Measurements from ENCODE around the gene MET. TPM values are rescaled to one million over a fixed set of nuclear protein-coding genes. Genes with fewer than 3 reads are reported as not detected.

MET gene
- total and polyA plus RNA-seq, 2 of the 13 experiments (the other 11 are each of a cell fraction or from before 2014, with no cell fraction given), result 21.8 to 31.5 TPM

DNA sequence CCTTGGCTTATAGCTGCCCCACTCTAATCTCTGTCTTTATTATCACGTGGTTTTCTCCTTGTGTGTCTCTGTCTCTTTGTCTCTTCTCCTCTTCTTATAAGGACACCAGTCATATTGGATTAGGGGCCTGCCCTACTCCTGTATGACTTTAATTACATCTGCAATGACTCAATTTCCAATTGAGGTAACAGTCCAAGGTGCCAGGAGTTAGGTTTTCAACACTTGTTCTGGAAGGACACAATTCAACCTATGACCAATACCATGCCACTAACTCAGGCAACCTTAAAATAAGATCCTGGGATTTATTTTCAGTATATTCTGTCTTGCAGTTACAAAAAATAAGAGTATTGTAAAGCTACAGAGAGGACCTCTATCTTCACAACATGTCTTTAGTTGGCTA lies 21.6 kb upstream of the MET start (continued):
- TF ChIP-seq, protein P1, sequence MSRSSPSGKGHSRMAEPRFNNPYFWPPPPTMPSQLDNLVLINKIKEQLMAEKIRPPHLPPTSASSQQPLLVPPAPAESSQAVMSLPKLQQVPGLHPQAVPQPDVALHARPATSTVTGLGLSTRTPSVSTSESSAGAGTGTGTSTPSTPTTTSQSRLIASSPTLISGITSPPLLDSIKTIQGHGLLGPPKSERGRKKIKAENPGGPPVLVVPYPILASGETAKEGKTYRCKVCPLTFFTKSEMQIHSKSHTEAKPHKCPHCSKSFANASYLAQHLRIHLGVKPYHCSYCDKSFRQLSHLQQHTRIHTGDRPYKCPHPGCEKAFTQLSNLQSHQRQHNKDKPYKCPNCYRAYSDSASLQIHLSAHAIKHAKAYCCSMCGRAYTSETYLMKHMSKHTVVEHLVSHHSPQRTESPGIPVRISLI (CRISPR knock-in tag; IDR thresholded peaks at IDR 0.05; ENCODE audit: borderline replicate concordance), result no peak
- TF ChIP-seq TGIF2 (CRISPR knock-in tag; IDR thresholded peaks at IDR 0.05), result no peak

DNA sequence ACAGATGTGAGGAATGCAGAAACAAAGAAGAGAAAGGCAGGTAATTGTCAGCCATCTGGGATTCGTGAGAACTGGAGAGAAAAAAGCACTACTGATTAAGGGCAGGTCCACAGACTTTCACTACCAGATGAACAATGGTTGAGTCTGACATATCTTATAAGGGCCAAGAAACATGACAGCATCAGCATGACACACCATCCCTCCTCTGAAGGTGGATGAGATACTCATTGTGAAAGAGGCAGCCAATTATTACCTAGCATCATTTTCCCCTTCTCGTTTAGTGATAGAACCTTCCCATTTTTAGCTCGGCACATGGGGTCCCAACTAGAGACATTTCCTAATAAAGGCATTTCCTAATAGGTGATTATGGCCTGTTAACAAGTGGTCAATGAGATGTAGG lies 19.2 kb upstream of the MET start:
- FAIRE-seq (no peak), ATAC-seq (no peak), DNase-seq (ENCODE audit: low spot score) (no peak)
- BruUV-seq (replicated peaks), result no TSS peak
- H3K36me3 ChIP-seq (replicated peaks in 1 of 2; ENCODE audit: control insufficient read depth in 1 of 2, insufficient read depth in 2 of 2, low read length in 2 of 2), result no peaks in the 10 kb centered on the region
- POLR2A ChIA-PET, result no interaction called here
- no peaks in the 10 kb centered on the region for H3K4me1 ChIP-seq (ENCODE audit: insufficient read depth, low read length)
- H3K27ac ChIP-seq (ENCODE audit: extremely low read length, insufficient read depth, low read length), result no peak overlapping the region
- intact Hi-C loops (cut with micrococcal nuclease; ENCODE audit: unreplicated experiment) (no loop called here), in situ Hi-C loops (cut with HindIII; ENCODE audit: extremely low pct_ligation_motif_present, low pct_unique_long_range_greater_than_20kb) (no loop called here)
- CTCF ChIA-PET (ENCODE audit: low intra/inter-chr PET ratio, low total read pairs), result no interaction called here
- H2AFZ ChIP-seq (ENCODE audit: low read length), result no peak overlapping the region
- no peak overlapping the region for H3K9ac ChIP-seq (ENCODE audit: insufficient read depth, low read depth, low read length)
- 33% methylated on average over 3 of the region's 3 CpGs for WGBS (ENCODE audit: low lambda C conversion rate)
- no peaks in the 10 kb centered on the region; a peak in 1 of 5 replicates for H3K27me3 ChIP-seq (ENCODE audit: control insufficient read depth in 1 of 2, insufficient read depth in 2 of 2, low read length in 2 of 2)
- no peaks in the 10 kb centered on the region for H3K79me2 ChIP-seq (ENCODE audit: insufficient read depth, low read length)
- H3K9me3 ChIP-seq (ENCODE audit: low read length), result no peaks in the 10 kb centered on the region
- H3K4me2 ChIP-seq (ENCODE audit: low read depth, low read length), result no peak overlapping the region
- H4K20me1 ChIP-seq (ENCODE audit: insufficient read depth, low read length), result no peaks in the 10 kb centered on the region
- no peak overlapping the region for H3K4me3 ChIP-seq (replicated peaks in 1 of 3; ENCODE audit: insufficient read depth in 1 of 3, low read depth in 2 of 3, low read length in 3 of 3)
- TF ChIP-seq KAT2B (IDR thresholded peaks at IDR 0.05; ENCODE audit: borderline replicate concordance, low read depth, low read length) (no peak), NFATC3 (CRISPR knock-in tag; IDR thresholded peaks at IDR 0.05) (no peak), HOXA5 (CRISPR knock-in tag; IDR thresholded peaks at IDR 0.05) (no peak)
- TF ChIP-seq, protein P2, sequence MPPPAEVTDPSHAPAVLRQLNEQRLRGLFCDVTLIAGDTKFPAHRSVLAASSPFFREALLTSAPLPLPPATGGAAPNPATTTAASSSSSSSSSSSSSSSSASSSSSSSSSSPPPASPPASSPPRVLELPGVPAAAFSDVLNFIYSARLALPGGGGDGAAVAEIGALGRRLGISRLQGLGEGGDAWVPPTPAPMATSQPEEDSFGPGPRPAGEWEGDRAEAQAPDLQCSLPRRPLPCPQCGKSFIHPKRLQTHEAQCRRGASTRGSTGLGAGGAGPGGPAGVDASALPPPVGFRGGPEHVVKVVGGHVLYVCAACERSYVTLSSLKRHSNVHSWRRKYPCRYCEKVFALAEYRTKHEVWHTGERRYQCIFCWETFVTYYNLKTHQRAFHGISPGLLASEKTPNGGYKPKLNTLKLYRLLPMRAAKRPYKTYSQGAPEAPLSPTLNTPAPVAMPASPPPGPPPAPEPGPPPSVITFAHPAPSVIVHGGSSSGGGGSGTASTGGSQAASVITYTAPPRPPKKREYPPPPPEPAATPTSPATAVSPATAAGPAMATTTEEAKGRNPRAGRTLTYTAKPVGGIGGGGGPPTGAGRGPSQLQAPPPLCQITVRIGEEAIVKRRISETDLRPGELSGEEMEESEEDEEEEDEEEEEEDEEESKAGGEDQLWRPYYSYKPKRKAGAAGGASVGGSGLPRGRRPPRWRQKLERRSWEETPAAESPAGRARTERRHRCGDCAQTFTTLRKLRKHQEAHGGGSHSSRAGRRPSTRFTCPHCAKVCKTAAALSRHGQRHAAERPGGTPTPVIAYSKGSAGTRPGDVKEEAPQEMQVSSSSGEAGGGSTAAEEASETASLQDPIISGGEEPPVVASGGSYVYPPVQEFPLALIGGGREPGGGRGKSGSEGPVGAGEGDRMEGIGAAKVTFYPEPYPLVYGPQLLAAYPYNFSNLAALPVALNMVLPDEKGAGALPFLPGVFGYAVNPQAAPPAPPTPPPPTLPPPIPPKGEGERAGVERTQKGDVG (CRISPR knock-in tag; IDR thresholded peaks at IDR 0.05; ENCODE audit: borderline replicate concordance), result no peak
- TF ChIP-seq, protein P3, sequence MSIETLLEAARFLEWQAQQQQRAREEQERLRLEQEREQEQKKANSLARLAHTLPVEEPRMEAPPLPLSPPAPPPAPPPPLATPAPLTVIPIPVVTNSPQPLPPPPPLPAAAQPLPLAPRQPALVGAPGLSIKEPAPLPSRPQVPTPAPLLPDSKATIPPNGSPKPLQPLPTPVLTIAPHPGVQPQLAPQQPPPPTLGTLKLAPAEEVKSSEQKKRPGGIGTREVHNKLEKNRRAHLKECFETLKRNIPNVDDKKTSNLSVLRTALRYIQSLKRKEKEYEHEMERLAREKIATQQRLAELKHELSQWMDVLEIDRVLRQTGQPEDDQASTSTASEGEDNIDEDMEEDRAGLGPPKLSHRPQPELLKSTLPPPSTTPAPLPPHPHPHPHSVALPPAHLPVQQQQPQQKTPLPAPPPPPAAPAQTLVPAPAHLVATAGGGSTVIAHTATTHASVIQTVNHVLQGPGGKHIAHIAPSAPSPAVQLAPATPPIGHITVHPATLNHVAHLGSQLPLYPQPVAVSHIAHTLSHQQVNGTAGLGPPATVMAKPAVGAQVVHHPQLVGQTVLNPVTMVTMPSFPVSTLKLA (IDR thresholded peaks at IDR 0.05), result no peak
- TF ChIP-seq, protein P4, sequence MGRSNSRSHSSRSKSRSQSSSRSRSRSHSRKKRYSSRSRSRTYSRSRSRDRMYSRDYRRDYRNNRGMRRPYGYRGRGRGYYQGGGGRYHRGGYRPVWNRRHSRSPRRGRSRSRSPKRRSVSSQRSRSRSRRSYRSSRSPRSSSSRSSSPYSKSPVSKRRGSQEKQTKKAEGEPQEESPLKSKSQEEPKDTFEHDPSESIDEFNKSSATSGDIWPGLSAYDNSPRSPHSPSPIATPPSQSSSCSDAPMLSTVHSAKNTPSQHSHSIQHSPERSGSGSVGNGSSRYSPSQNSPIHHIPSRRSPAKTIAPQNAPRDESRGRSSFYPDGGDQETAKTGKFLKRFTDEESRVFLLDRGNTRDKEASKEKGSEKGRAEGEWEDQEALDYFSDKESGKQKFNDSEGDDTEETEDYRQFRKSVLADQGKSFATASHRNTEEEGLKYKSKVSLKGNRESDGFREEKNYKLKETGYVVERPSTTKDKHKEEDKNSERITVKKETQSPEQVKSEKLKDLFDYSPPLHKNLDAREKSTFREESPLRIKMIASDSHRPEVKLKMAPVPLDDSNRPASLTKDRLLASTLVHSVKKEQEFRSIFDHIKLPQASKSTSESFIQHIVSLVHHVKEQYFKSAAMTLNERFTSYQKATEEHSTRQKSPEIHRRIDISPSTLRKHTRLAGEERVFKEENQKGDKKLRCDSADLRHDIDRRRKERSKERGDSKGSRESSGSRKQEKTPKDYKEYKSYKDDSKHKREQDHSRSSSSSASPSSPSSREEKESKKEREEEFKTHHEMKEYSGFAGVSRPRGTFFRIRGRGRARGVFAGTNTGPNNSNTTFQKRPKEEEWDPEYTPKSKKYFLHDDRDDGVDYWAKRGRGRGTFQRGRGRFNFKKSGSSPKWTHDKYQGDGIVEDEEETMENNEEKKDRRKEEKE (IDR thresholded peaks at IDR 0.05), result no peak
- TF ChIP-seq, protein P5, sequence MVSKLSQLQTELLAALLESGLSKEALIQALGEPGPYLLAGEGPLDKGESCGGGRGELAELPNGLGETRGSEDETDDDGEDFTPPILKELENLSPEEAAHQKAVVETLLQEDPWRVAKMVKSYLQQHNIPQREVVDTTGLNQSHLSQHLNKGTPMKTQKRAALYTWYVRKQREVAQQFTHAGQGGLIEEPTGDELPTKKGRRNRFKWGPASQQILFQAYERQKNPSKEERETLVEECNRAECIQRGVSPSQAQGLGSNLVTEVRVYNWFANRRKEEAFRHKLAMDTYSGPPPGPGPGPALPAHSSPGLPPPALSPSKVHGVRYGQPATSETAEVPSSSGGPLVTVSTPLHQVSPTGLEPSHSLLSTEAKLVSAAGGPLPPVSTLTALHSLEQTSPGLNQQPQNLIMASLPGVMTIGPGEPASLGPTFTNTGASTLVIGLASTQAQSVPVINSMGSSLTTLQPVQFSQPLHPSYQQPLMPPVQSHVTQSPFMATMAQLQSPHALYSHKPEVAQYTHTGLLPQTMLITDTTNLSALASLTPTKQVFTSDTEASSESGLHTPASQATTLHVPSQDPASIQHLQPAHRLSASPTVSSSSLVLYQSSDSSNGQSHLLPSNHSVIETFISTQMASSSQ (IDR thresholded peaks at IDR 0.05; ENCODE audit: low read depth), result no peak
- TF ChIP-seq, protein P5 (CRISPR knock-in tag; IDR thresholded peaks at IDR 0.05; ENCODE audit: borderline replicate concordance), result no peak

All from HepG2 (cell line).